NOMO-1 (cell line): ENCODE measurements around the gene BFSP2.

ENCODE experiments used
- DNase-seq, 2 experiments: peaks; one replicate each; lab custom pipeline; 2025; ENCODE audit not compliant: unreplicated experiment in 2 of 2; lab: John Stamatoyannopoulos, UW

The BFSP2 gene

GRCh38 chr3:133400006-133400515, at the start of gene BFSP2:
Gene BFSP2 (plus strand): TSS chr3:133400056. CDS start chr3:133400084, 28 bp downstream.
- no peak for DNase-seq

GRCh38 chr3:133354721-133355120, 45.1 kb upstream of the BFSP2 start:
- no peak for DNase-seq

GRCh38 chr3:133360476-133360875, 39.4 kb upstream of the BFSP2 start:
- no peak for DNase-seq

- no peak for DNase-seq
These were observed 38.8 kb upstream of the BFSP2 start for GRCh38 chr3:133361011-133361410.

GRCh38 chr3:133361435-133361834, 38.4 kb upstream of the BFSP2 start:
- no peak for DNase-seq

GRCh38 chr3:133362539-133362938, 37.3 kb upstream of the BFSP2 start:
- no peak for DNase-seq

GRCh38 chr3:133364704-133365103, 35.2 kb upstream of the BFSP2 start:
- DNase-seq: no peak

- no peak for DNase-seq
These were observed 32.9 kb upstream of the BFSP2 start for GRCh38 chr3:133366921-133367320.

GRCh38 chr3:133367403-133367802, 32.5 kb upstream of the BFSP2 start:
- no peak for DNase-seq

- no peak for DNase-seq
These were observed 31.9 kb upstream of the BFSP2 start for GRCh38 chr3:133367956-133368355.

GRCh38 chr3:133368371-133369067, 31.3 kb upstream of the BFSP2 start:
- DNase-seq: no peak

- DNase-seq: no peak
These were observed 30.8 kb upstream of the BFSP2 start for GRCh38 chr3:133369068-133369440.

- no peak for DNase-seq
These were observed 28.7 kb upstream of the BFSP2 start for GRCh38 chr3:133371181-133371580.

- no peak for DNase-seq
These were observed 28.2 kb upstream of the BFSP2 start for GRCh38 chr3:133371676-133372075.

GRCh38 chr3:133374708-133375402, 25.0 kb upstream of the BFSP2 start:
- DNase-seq: no peak

- no peak for DNase-seq
These were observed 24.5 kb upstream of the BFSP2 start for GRCh38 chr3:133375403-133375745.

GRCh38 chr3:133376810-133377209, 23.0 kb upstream of the BFSP2 start:
- DNase-seq: no peak

- DNase-seq: peak; percentile 38 to 57
These were observed 22.5 kb upstream of the BFSP2 start for GRCh38 chr3:133377396-133377795.

GRCh38 chr3:133379926-133380325, 19.9 kb upstream of the BFSP2 start:
- no peak for DNase-seq

- no peak for DNase-seq
These were observed 19.2 kb upstream of the BFSP2 start for GRCh38 chr3:133380481-133381225.

- DNase-seq: no peak
These were observed 18.3 kb upstream of the BFSP2 start for GRCh38 chr3:133381346-133382109.
